ENCODE results near the gene WDR76.

Gene WDR76

DNA sequence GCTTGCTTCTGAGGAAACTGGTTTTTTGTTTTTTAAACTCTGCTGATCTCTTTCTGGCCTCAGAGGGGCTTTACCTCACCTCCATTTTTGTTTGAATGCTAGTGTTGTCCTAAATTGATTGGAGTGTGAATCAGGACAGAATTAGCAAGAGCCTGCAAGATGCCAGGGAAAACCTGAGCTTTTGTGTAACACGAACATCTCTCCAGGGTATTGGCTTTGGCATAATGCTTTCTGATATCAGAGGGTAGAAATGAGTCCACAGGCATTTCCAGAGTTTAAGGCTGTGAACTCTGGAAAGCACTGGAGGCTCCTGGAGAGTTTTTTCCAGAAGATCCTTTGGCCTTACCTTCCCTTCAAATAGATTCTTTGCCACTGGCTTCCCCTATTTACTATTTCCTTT, 87.1 kb downstream of the WDR76 start:
- no peak for TF ChIP-seq JUND (IDR thresholded peaks at IDR 0.05; ENCODE audit: low read depth)
- DNase-seq (ENCODE audit: low read depth in 1 of 2, low spot score in 1 of 2): no peak
- in situ Hi-C loops (cut with HindIII; ENCODE audit: low pct_unique_long_range_greater_than_20kb, low sequenced_read_pairs): no loop called here

- TF ChIP-seq JUND (IDR thresholded peaks at IDR 0.05; ENCODE audit: low read depth): no peak
- no peak for DNase-seq (ENCODE audit: low read depth in 1 of 2, low spot score in 1 of 2)
- in situ Hi-C loops (cut with HindIII; ENCODE audit: low pct_unique_long_range_greater_than_20kb, low sequenced_read_pairs): no loop called here
These were observed 89.0 kb downstream of the WDR76 start for GRCh38 chr15:43915631-43916325.

DNA sequence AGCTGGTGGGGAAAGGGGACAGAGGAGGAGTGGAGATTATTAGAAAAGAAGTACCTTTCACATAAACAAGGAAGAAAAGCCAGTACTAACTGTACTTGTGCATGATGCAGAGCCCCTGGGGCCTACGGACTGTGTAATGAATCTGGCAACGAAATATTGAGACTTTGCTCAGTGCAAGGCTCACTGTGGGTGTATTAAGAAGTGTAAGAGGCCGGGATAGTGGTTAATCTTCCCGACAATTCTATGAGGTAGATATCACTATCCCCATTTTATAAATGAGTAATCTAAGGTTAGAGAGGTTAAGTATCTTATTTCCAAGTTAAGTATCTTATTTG, 89.5 kb downstream of the WDR76 start:
- DNase-seq (ENCODE audit: low read depth in 1 of 2, low spot score in 1 of 2): no peak
- TF ChIP-seq JUND (IDR thresholded peaks at IDR 0.05; ENCODE audit: low read depth): no peak
- in situ Hi-C loops (cut with HindIII; ENCODE audit: low pct_unique_long_range_greater_than_20kb, low sequenced_read_pairs): no loop called here

All from T47D (cell line).